Subcutaneous abdominal adipose tissue (tissue), 5 donors: ENCODE results near the gene HCAR3.

Experiments
- H3K27ac ChIP-seq: one replicate; pipeline ENCODE4 v1.7.0; 2013; ENCODE audit warnings: low read depth, mild to moderate bottlenecking, inconsistent platforms, low read length, moderate library complexity
- H3K27me3 ChIP-seq, 5 donors: one replicate each; pipeline ENCODE4 v1.7.0; 2013; ENCODE audit warnings: low read length in 5 of 5, inconsistent platforms in 1 of 5; ENCODE audit not compliant: control insufficient read depth in 5 of 5, insufficient read depth in 4 of 5
- H3K36me3 ChIP-seq, 5 donors: one replicate each; pipeline ENCODE4 v1.7.0; 2013; ENCODE audit warnings: low read length in 5 of 5; ENCODE audit not compliant: control insufficient read depth in 5 of 5, insufficient read depth in 5 of 5
- H3K4me1 ChIP-seq, 5 donors: one replicate each; pipeline ENCODE4 v1.7.0; 2013; ENCODE audit warnings: low read length in 5 of 5, mild to moderate bottlenecking in 3 of 5, moderate library complexity in 1 of 5; ENCODE audit not compliant: control insufficient read depth in 5 of 5, insufficient read depth in 5 of 5
- H3K4me3 ChIP-seq, 5 donors: one replicate each; pipeline ENCODE4 v1.7.0; 2013; ENCODE audit warnings: low read length in 5 of 5, low read depth in 1 of 5
- H3K9ac ChIP-seq, 5 donors: one replicate each; pipeline ENCODE4 v1.7.0; 2013; ENCODE audit warnings: low read length in 5 of 5, mild to moderate bottlenecking in 4 of 5, moderate library complexity in 3 of 5
- H3K9me3 ChIP-seq, 5 donors: one replicate each; pipeline ENCODE4 v1.7.0; 2013; ENCODE audit warnings: low read length in 5 of 5; ENCODE audit not compliant: control insufficient read depth in 5 of 5
- donor health status: healthy.
- donor health status: healthy.
- donor health status: healthy.
- donor health status: healthy.
- donor health status: healthy.

The HCAR3 gene

GRCh38 chr12:122743895-122744525 lies 27.4 kb upstream of the HCAR3 start:
- no peaks in the 10 kb centered on the region for H3K27me3 ChIP-seq
- H3K4me3 ChIP-seq, result no peak overlapping the region
- no peak overlapping the region for H3K9ac ChIP-seq
- no peaks in the 10 kb centered on the region for H3K36me3 ChIP-seq
- H3K27ac ChIP-seq, result no peak overlapping the region
- peaks cover 0 to 2% (median 0%) of the 10 kb centered on the region in 5 donors for H3K9me3 ChIP-seq
- peaks cover 0 to 6% (median 0%) of the 10 kb centered on the region in 5 donors for H3K4me1 ChIP-seq

- Histone ChIP-seq H3K4me3 (no peak overlapping the region), H3K9me3 (peaks cover 0 to 2% (median 0%) of the 10 kb centered on the region in 5 donors), H3K27me3 (no peaks in the 10 kb centered on the region), H3K4me1 (peaks cover 0 to 6% (median 0%) of the 10 kb centered on the region in 5 donors), H3K27ac (no peak overlapping the region), H3K36me3 (no peaks in the 10 kb centered on the region), H3K9ac (no peak overlapping the region)
Measured at GRCh38 chr12:122740351-122740750, 23.7 kb upstream of the HCAR3 start.

GRCh38 chr12:122738571-122738970 lies 22.0 kb upstream of the HCAR3 start:
- no peak overlapping the region for H3K27ac ChIP-seq

GRCh38 chr12:122732611-122733010 lies 16.0 kb upstream of the HCAR3 start:
- no peak overlapping the region for H3K27ac ChIP-seq
- no peaks in the 10 kb centered on the region for H3K36me3 ChIP-seq
- no peaks in the 10 kb centered on the region for H3K9me3 ChIP-seq
- H3K4me1 ChIP-seq, result peaks cover 0 to 36% (median 35%) of the 10 kb centered on the region in 5 donors
- no peaks in the 10 kb centered on the region for H3K27me3 ChIP-seq
- H3K9ac ChIP-seq, result no peak overlapping the region
- H3K4me3 ChIP-seq, result no peak overlapping the region

More at GRCh38 chr12:122738571-122738970, 22.0 kb upstream of the HCAR3 start:
- H3K4me1 ChIP-seq, result peaks cover 0 to 6% (median 0%) of the 10 kb centered on the region in 5 donors
- no peaks in the 10 kb centered on the region for H3K36me3 ChIP-seq
- H3K4me3 ChIP-seq, result no peak overlapping the region
- peaks cover 0 to 2% (median 0%) of the 10 kb centered on the region in 5 donors for H3K9me3 ChIP-seq
- H3K9ac ChIP-seq, result no peak overlapping the region
- H3K27me3 ChIP-seq, result no peaks in the 10 kb centered on the region

- Histone ChIP-seq H3K9ac (no peak overlapping the region), H3K27ac (no peak overlapping the region), H3K9me3 (no peaks in the 10 kb centered on the region), H3K36me3 (no peaks in the 10 kb centered on the region), H3K27me3 (no peaks in the 10 kb centered on the region), H3K4me1 (peaks cover 0 to 40% (median 39%) of the 10 kb centered on the region in 5 donors), H3K4me3 (no peak overlapping the region)
Measured at GRCh38 chr12:122732170-122732569, 15.6 kb upstream of the HCAR3 start.

GRCh38 chr12:122730215-122731014 lies 13.8 kb upstream of the HCAR3 start, which contains the start of gene HCAR1:
TSS of gene HCAR1 (minus strand) at chr12:122730844. CDS start at chr12:122730339, 505 bp downstream.
- H3K36me3 ChIP-seq, result no peaks in the 10 kb centered on the region
- peak within 1 kb of the TSS; percentile 38 to 76 (median 65) for H3K9ac ChIP-seq
- H3K4me1 ChIP-seq, result peaks cover 0 to 55% (median 52%) of the 10 kb centered on the region in 5 donors
- H3K9me3 ChIP-seq, result no peaks in the 10 kb centered on the region
- no peaks in the 10 kb centered on the region for H3K27me3 ChIP-seq
- peak within 1 kb of the TSS; percentile 68 to 80 (median 76) for H3K4me3 ChIP-seq
- H3K27ac ChIP-seq, result peak within 1 kb of the TSS; percentile 79

- Histone ChIP-seq H3K27me3 (no peaks in the 10 kb centered on the region), H3K36me3 (no peaks in the 10 kb centered on the region), H3K9ac (peak overlapping the region in 4 of 5 donors; percentile 55 to 76 (median 68)), H3K9me3 (no peaks in the 10 kb centered on the region), H3K4me3 (peak overlapping the region; percentile 68 to 80 (median 76)), H3K27ac (peak overlapping the region; percentile 79), H3K4me1 (peaks cover 0 to 58% (median 55%) of the 10 kb centered on the region in 5 donors)
Measured at GRCh38 chr12:122729583-122730214, 13.1 kb upstream of the HCAR3 start.

- Histone ChIP-seq H3K36me3 (no peaks in the 10 kb centered on the region), H3K9me3 (no peaks in the 10 kb centered on the region), H3K27ac (no peak overlapping the region), H3K4me1 (peaks cover 0 to 74% (median 52%) of the 10 kb centered on the region in 5 donors), H3K9ac (peak overlapping the region in 2 of 5 donors; percentile 22 to 55), H3K4me3 (peak overlapping the region in 2 of 5 donors; percentile 11 to 32), H3K27me3 (no peaks in the 10 kb centered on the region)
Measured at GRCh38 chr12:122726080-122726558, 9.5 kb upstream of the HCAR3 start.

- Histone ChIP-seq H3K4me1 (peaks cover 0 to 70% (median 50%) of the 10 kb centered on the region in 5 donors), H3K4me3 (peak overlapping the region in 3 of 5 donors; percentile 11 to 32 (median 19)), H3K27me3 (no peaks in the 10 kb centered on the region), H3K36me3 (no peaks in the 10 kb centered on the region), H3K9ac (peak overlapping the region in 1 of 5 donors; percentile 55), H3K9me3 (no peaks in the 10 kb centered on the region), H3K27ac (no peak overlapping the region)
Measured at GRCh38 chr12:122725452-122726079, 9.0 kb upstream of the HCAR3 start.
